IPS-NIHi11 (cell line): ENCODE results near the gene CDK15.

Source experiments
- DNase-seq: peaks from one replicate; pipeline ENCODE4 v3.0.0; 2012; ENCODE audit warnings: mixed read lengths, low spot score

Gene CDK15

GRCh38 chr2:201866643-201867473, 60.5 kb downstream of the CDK15 start:
- no peak for DNase-seq

GRCh38 chr2:201871471-201871870, 65.1 kb downstream of the CDK15 start:
- no peak for DNase-seq

GRCh38 chr2:201872591-201872990, 66.3 kb downstream of the CDK15 start:
- DNase-seq: no peak

GRCh38 chr2:201879996-201880395, 73.7 kb downstream of the CDK15 start:
- DNase-seq: no peak

GRCh38 chr2:201880579-201880978, 74.2 kb downstream of the CDK15 start:
- no peak for DNase-seq

GRCh38 chr2:201880993-201881611, 74.8 kb downstream of the CDK15 start:
- DNase-seq: no peak

- DNase-seq: no peak
These were observed 75.4 kb downstream of the CDK15 start for GRCh38 chr2:201881741-201882140.

- peak; percentile 21 for DNase-seq
These were observed 76.2 kb downstream of the CDK15 start for GRCh38 chr2:201882353-201883090.

GRCh38 chr2:201883606-201884369, 77.5 kb downstream of the CDK15 start:
- DNase-seq: no peak

- DNase-seq: no peak
These were observed 80.2 kb downstream of the CDK15 start for GRCh38 chr2:201886504-201886903.

- no peak for DNase-seq
These were observed 81.6 kb downstream of the CDK15 start for GRCh38 chr2:201887773-201888425.

GRCh38 chr2:201888426-201888800, 82.1 kb downstream of the CDK15 start:
- DNase-seq: no peak

- DNase-seq: no peak
These were observed 84.1 kb downstream of the CDK15 start for GRCh38 chr2:201890453-201890852.

- no peak for DNase-seq
These were observed 85.3 kb downstream of the CDK15 start for GRCh38 chr2:201891676-201892075.

- DNase-seq: no peak
These were observed 86.2 kb downstream of the CDK15 start for GRCh38 chr2:201892516-201892915.

GRCh38 chr2:201900362-201900761, 94.0 kb downstream of the CDK15 start:
- DNase-seq: no peak

GRCh38 chr2:201901786-201902185, 95.4 kb downstream of the CDK15 start:
- DNase-seq: peak; percentile 64

- no peak for DNase-seq
These were observed 98.4 kb downstream of the CDK15 start for GRCh38 chr2:201904538-201905420.

GRCh38 chr2:201906777-201907562, 100.6 kb downstream of the CDK15 start:
- no peak for DNase-seq

- no peak for DNase-seq
These were observed 101.2 kb downstream of the CDK15 start for GRCh38 chr2:201907563-201907881.
